GM12878 (cell line): ENCODE results near the gene TRERF1. TPM values are rescaled to one million over a fixed set of nuclear protein-coding genes. Genes with fewer than 3 reads are reported as not detected.

Source experiments
- ATAC-seq: fragments of 200-7000 bp; cut with Tn5 transposase; 3 replicates; pipeline ENCODE4 v1.9.1; 2020; ENCODE audit warnings: mild to moderate bottlenecking, moderate library complexity
- BruUV-seq: library from RNA; stranded (reverse); fragments of 400-500 nt; replicated peaks from 2 replicates; lab custom pipeline; 2021; lab: Mats Ljungman, UMichigan
- CTCF ChIA-PET: fragments of 300-600 bp; sonication (Branson Sonifier 250); formaldehyde crosslinking; extraction: SDS; loops from one replicate; lab custom pipeline; 2021; ENCODE audit warnings: inconsistent platforms; lab: Yijun Ruan, JAX
- POLR2A ChIA-PET: fragments of 350-600 bp; formaldehyde crosslinking; extraction: SDS; loops from one replicate; lab custom pipeline; 2021; ENCODE audit warnings: inconsistent platforms; lab: Charles Lee
- RAD21 ChIA-PET: fragments of 300-600 bp; sonication (Branson Sonifier 250); formaldehyde crosslinking; loops from one replicate; lab custom pipeline; 2023; ENCODE audit warnings: antibody characterized with exemption; ENCODE audit not compliant: unreplicated experiment; lab: Charles Lee
- SMC1A ChIA-PET: fragments of 300-600 bp; sonication (Branson Sonifier 250); formaldehyde crosslinking; loops from one replicate; lab custom pipeline; 2023; ENCODE audit not compliant: unreplicated experiment, uncharacterized antibody; lab: Charles Lee
- DNase-seq: peaks from one replicate; pipeline ENCODE4 v3.0.0-alpha.2; 2011; ENCODE audit warnings: low read depth, low spot score
- FAIRE-seq: peaks from 3 replicates; lab custom pipeline; 2011; peaks lifted over from hg19 to GRCh38; lab: Jason Lieb, UNC
- H2AFZ ChIP-seq: 2 replicates; pipeline ENCODE4 v1.6.0; 2011; ENCODE audit warnings: low read depth, low read length, control low read depth; ENCODE audit not compliant: control insufficient read depth
- H3K27ac ChIP-seq: 2 replicates; pipeline ENCODE4 v1.5.1; 2011; ENCODE audit warnings: control low read depth; ENCODE audit not compliant: control insufficient read depth, insufficient read depth
- H3K27me3 ChIP-seq, 2 experiments: replicated peaks in 1 of 2; 2 replicates each; pipeline versions ENCODE4 v1.6.0 to v1.6.1; 2011; ENCODE audit warnings: low read length in 1 of 2; ENCODE audit not compliant: control insufficient read depth in 2 of 2, insufficient read depth in 2 of 2
- H3K36me3 ChIP-seq, 2 experiments: 2 replicates each; pipeline ENCODE4 v1.5.1; 2011; ENCODE audit warnings: low read length in 1 of 2; ENCODE audit not compliant: control insufficient read depth in 2 of 2, insufficient read depth in 2 of 2
- H3K4me1 ChIP-seq: 2 replicates; pipeline ENCODE4 v1.6.1; 2011; ENCODE audit warnings: mild to moderate bottlenecking, low read length, moderate library complexity, mixed read lengths; ENCODE audit not compliant: control insufficient read depth, insufficient read depth
- H3K4me2 ChIP-seq: 2 replicates; pipeline ENCODE4 v1.6.0; 2011; ENCODE audit warnings: control low read depth; ENCODE audit not compliant: control insufficient read depth, insufficient read depth
- H3K4me3 ChIP-seq: fragments of 200-600 bp; sonication (generic); 2 replicates; pipeline ENCODE4 v1.5.1; 2016
- H3K79me2 ChIP-seq: 2 replicates; pipeline ENCODE4 v1.6.0; 2011; ENCODE audit warnings: low read length; ENCODE audit not compliant: control insufficient read depth, insufficient read depth
- H3K9ac ChIP-seq: 2 replicates; pipeline ENCODE4 v1.8.0; 2011; ENCODE audit warnings: low read length, control low read depth, mixed read lengths; ENCODE audit not compliant: control insufficient read depth, insufficient read depth
- H3K9me3 ChIP-seq: replicated peaks from 3 replicates; pipeline ENCODE4 v1.5.1; 2011; ENCODE audit warnings: mild to moderate bottlenecking, low read length; ENCODE audit not compliant: control insufficient read depth, insufficient read depth
- H4K20me1 ChIP-seq: 2 replicates; pipeline ENCODE4 v1.6.0; 2011; ENCODE audit not compliant: control insufficient read depth, insufficient read depth
- BRCA1 ChIP-seq: IDR thresholded peaks from 2 replicates; pipeline ENCODE4 v1.6.1; 2011; ENCODE audit warnings: low read depth, low read length, improper control_type of control experiment
- CBX5 ChIP-seq: sonication (generic); IDR thresholded peaks from 2 replicates; pipeline ENCODE4 v1.6.1; 2016; ENCODE audit warnings: low read depth, moderate library complexity, mild to moderate bottlenecking, inconsistent platforms
- GABPA ChIP-seq: IDR thresholded peaks from 2 replicates; pipeline ENCODE4 v1.6.1; 2014; ENCODE audit warnings: antibody characterized with exemption, low read depth, mild to moderate bottlenecking, inconsistent platforms
- GATAD2B ChIP-seq: fragments of 450-650 bp; conservative IDR thresholded peaks from 2 replicates; pipeline ENCODE4 v1.6.1; 2017; ENCODE audit warnings: low read depth, mild to moderate bottlenecking, moderate library complexity
- HDAC2 ChIP-seq: fragments of 200-600 bp; sonication (generic); IDR thresholded peaks from 2 replicates; pipeline ENCODE4 v1.6.1; 2017
- JUND ChIP-seq: IDR thresholded peaks from 2 replicates; pipeline ENCODE4 v1.6.1; 2012; ENCODE audit warnings: low read depth, mild to moderate bottlenecking, low read length, improper control_type of control experiment, moderate library complexity
- MYB ChIP-seq: fragments of 150-350 bp; IDR thresholded peaks from 2 replicates; pipeline ENCODE4 v1.6.1; 2014; ENCODE audit warnings: mild to moderate bottlenecking, low read depth, low read length, borderline replicate concordance
- NBN ChIP-seq: fragments of 450-650 bp; IDR thresholded peaks from 2 replicates; pipeline ENCODE4 v1.6.1; 2016
- NFIC ChIP-seq: IDR thresholded peaks from 2 replicates; pipeline ENCODE4 v1.6.1; 2012; ENCODE audit warnings: low read depth, mild to moderate bottlenecking, inconsistent platforms, low read length, moderate library complexity
- PAX5 ChIP-seq: IDR thresholded peaks from 2 replicates; pipeline ENCODE4 v1.6.1; 2011; ENCODE audit warnings: low read depth, low read length, borderline replicate concordance
- PKNOX1 ChIP-seq: fragments of 450-650 bp; IDR thresholded peaks from 2 replicates; pipeline ENCODE4 v1.6.1; 2016; ENCODE audit warnings: mild to moderate bottlenecking
- POLR2AphosphoS5 ChIP-seq: IDR thresholded peaks from 2 replicates; pipeline ENCODE4 v1.6.1; 2011; ENCODE audit warnings: mild to moderate bottlenecking, low read length, inconsistent platforms
- PRDM15 ChIP-seq: fragments of 450-650 bp; formaldehyde crosslinking; IDR thresholded peaks from 2 replicates; pipeline ENCODE4 v1.4.0; 2020; ENCODE audit warnings: mild to moderate bottlenecking, moderate library complexity
- RELB ChIP-seq: fragments of 450-650 bp; IDR thresholded peaks from 2 replicates; pipeline ENCODE4 v1.6.1; 2017; ENCODE audit warnings: low read depth, mild to moderate bottlenecking, moderate library complexity
- SKIL ChIP-seq: fragments of 450-650 bp; IDR thresholded peaks from 2 replicates; pipeline ENCODE4 v1.6.1; 2017; ENCODE audit warnings: mild to moderate bottlenecking, low read depth, inconsistent platforms; ENCODE audit not compliant: poor library complexity, severe bottlenecking
- SMARCA5 ChIP-seq: fragments of 450-650 bp; IDR thresholded peaks from 2 replicates; pipeline ENCODE4 v1.6.1; 2017; ENCODE audit warnings: mild to moderate bottlenecking
- SREBF2 ChIP-seq: IDR thresholded peaks from 2 replicates; pipeline ENCODE4 v1.6.1; 2012; ENCODE audit warnings: mild to moderate bottlenecking, low read length
- ZNF274 ChIP-seq: IDR thresholded peaks from one replicate; pipeline ENCODE4 v1.8.0; 2011; ENCODE audit not compliant: insufficient read length, insufficient read depth
- ZZZ3 ChIP-seq: IDR thresholded peaks from 2 replicates; pipeline ENCODE4 v1.6.1; 2011; ENCODE audit warnings: low read depth; ENCODE audit not compliant: control insufficient read depth, insufficient read length
- in situ Hi-C: fragments of 300-500 bp; cut with MboI; formaldehyde crosslinking; loops from 9 replicates; pipeline ENCODE4 v1.14.3; 2018; ENCODE audit warnings: mixed read lengths
- intact Hi-C: fragments of 100-400 bp; cut with micrococcal nuclease; formaldehyde crosslinking; loops from one replicate; pipeline ENCODE4 v1.14.2; 2022; ENCODE audit not compliant: unreplicated experiment
- polyA plus RNA-seq, 11 experiments: library from polyadenylated mRNA; depleted of rRNA in 4 of 11; unstranded in 6 of 11; stranded (reverse) in 5 of 11; fragments of >200 nt; fragmentation: Nextera tagmentation in 4 of 11; fragmentation: Illumina TruSeq in 1 of 11; extraction: Ambion mirVana in 4 of 11; extraction: Trizol in 1 of 11; gene quantifications; 1 replicate in 1 of 11; 2 replicates in 10 of 11; pipeline versions ENCODE4 v1.2.1 to v1.2.3, GENCODE V29; 2011 to 2016; ENCODE audit warnings: inconsistent platforms in 2 of 11, missing spikeins in 2 of 11, low read depth in 1 of 11
- total RNA-seq, 4 experiments: library from RNA; depleted of rRNA in 3 of 4; stranded (reverse); fragments of >200 nt in 3 of 4; fragmentation: Illumina TruSeq in 1 of 4; extraction: Trizol in 1 of 4; gene quantifications; 2 replicates each; pipeline versions ENCODE4 v1.2.1 to v1.2.3, GENCODE V29; 2013 to 2021

TRERF1 gene
- total and polyA plus RNA-seq, 10 of the 15 experiments (the other 5 are each of a cell fraction or from before 2014, with no cell fraction given) = 2.2 to 19.4 (median 7.2) TPM

- ChIA-PET POLR2A (no interaction called here), RAD21 (no interaction called here), CTCF (interaction anchor here (2.1 kb wide), 1 partner anchor 370 kb away, joined by 5 read pairs; no protein-coding TSS in a partner anchor)
- no peak overlapping the region for H3K9ac ChIP-seq
- H3K27me3 ChIP-seq = no peaks in the 10 kb centered on the region
- intact Hi-C loops = no loop called here
- H3K4me1 ChIP-seq = no peaks in the 10 kb centered on the region
- ATAC-seq (no peak), FAIRE-seq (no peak)
- no peak overlapping the region for H3K4me2 ChIP-seq
- H3K36me3 ChIP-seq = no peaks in the 10 kb centered on the region
- no peaks in the 10 kb centered on the region for H3K79me2 ChIP-seq
- TF ChIP-seq SMARCA5 (no peak), HDAC2 (no peak), ZZZ3 (no peak), CBX5 (no peak), PRDM15 (CRISPR knock-in tag) (no peak), SREBF2 (no peak), GATAD2B (no peak), PKNOX1 (no peak), NFIC (no peak), SKIL (no peak), PAX5 (no peak), NBN (no peak), GABPA (no peak), ZNF274 (no peak), JUND (no peak), BRCA1 (no peak), MYB (no peak), POLR2AphosphoS5 (no peak), RELB (no peak)
- TF ChIP-seq, all 136 proteins: peak for 0
- SMC1A ChIA-PET = interaction anchor here (0.6 kb wide), 1 partner anchor 75 kb away, joined by 3 read pairs; no protein-coding TSS in a partner anchor
- no TSS peak for BruUV-seq
- H2AFZ ChIP-seq = no peak overlapping the region
- no peak overlapping the region for H3K27ac ChIP-seq
- H3K4me3 ChIP-seq = no peak overlapping the region
- in situ Hi-C loops = no loop called here
- H4K20me1 ChIP-seq = no peaks in the 10 kb centered on the region
- H3K9me3 ChIP-seq = no peaks in the 10 kb centered on the region
- DNase-seq = no peak
Observed at GRCh38 chr6:42176981-42177380, 274.7 kb downstream of the TRERF1 start.
